H1 (cell line): ENCODE results near the gene PFDN4. TPM values are rescaled to one million over a fixed set of nuclear protein-coding genes. Genes with fewer than 3 reads are reported as not detected.

Source experiments
- CTCF ChIA-PET: fragments of 300-600 bp; sonication (Branson Sonifier 250); formaldehyde crosslinking; loops from one replicate; lab custom pipeline; 2021; ENCODE audit not compliant: partially characterized antibody; lab: Charles Lee
- POLR2A ChIA-PET: fragments of 300-600 bp; sonication (Branson Sonifier 250); formaldehyde crosslinking; loops from one replicate; lab custom pipeline; 2021; ENCODE audit warnings: inconsistent platforms; ENCODE audit not compliant: partially characterized antibody; lab: Charles Lee
- DNase-seq, 2 experiments: peaks; one replicate each; pipeline versions ENCODE4 v3.0.0 to v3.0.0-alpha.2; 2010 to 2022; ENCODE audit warnings: low spot score in 2 of 2, low read depth in 1 of 2, mixed read lengths in 1 of 2
- FAIRE-seq: peaks from 2 replicates; lab custom pipeline; 2011; peaks lifted over from hg19 to GRCh38; lab: Jason Lieb, UNC
- H2AFZ ChIP-seq: 2 replicates; pipeline ENCODE4 v1.8.1; 2012; ENCODE audit warnings: low read length, inconsistent platforms
- H2AK5ac ChIP-seq: 2 replicates; pipeline ENCODE4 v1.6.1; 2013; ENCODE audit warnings: low read depth, low read length
- H2BK120ac ChIP-seq: replicated peaks from 2 replicates; pipeline ENCODE3; 2013; ENCODE audit warnings: low read depth, low read length, inconsistent platforms
- H2BK12ac ChIP-seq: 2 replicates; pipeline ENCODE4 v1.6.1; 2013; ENCODE audit warnings: low read depth, low read length
- H2BK15ac ChIP-seq: 2 replicates; pipeline ENCODE4 v1.6.1; 2013; ENCODE audit warnings: low read length
- H2BK20ac ChIP-seq: 2 replicates; pipeline ENCODE4 v1.6.1; 2013; ENCODE audit warnings: low read length
- H2BK5ac ChIP-seq: 2 replicates; pipeline ENCODE4 v1.6.1; 2013; ENCODE audit warnings: low read depth, low read length
- H3K14ac ChIP-seq: 2 replicates; pipeline ENCODE4 v1.6.1; 2013; ENCODE audit warnings: inconsistent platforms; ENCODE audit not compliant: insufficient read length
- H3K18ac ChIP-seq: 2 replicates; pipeline ENCODE4 v1.6.1; 2013; ENCODE audit warnings: low read length; ENCODE audit errors: extremely low read depth
- H3K23ac ChIP-seq: 2 replicates; pipeline ENCODE4 v1.6.1; 2013; ENCODE audit warnings: inconsistent platforms; ENCODE audit not compliant: insufficient read length
- H3K23me2 ChIP-seq: 2 replicates; pipeline ENCODE4 v1.6.1; 2013; ENCODE audit warnings: low read depth, low read length
- H3K27ac ChIP-seq: 2 replicates; pipeline ENCODE4 v1.6.1; 2011; ENCODE audit warnings: low read depth, low read length, inconsistent platforms
- H3K27me3 ChIP-seq, 4 experiments: replicated peaks in 1 of 4; 1 replicate in 1 of 4; 2 replicates in 3 of 4; pipeline versions ENCODE4 v1.6.1 to v1.8.1; 2011 to 2013; ENCODE audit warnings: low read length in 3 of 4, mild to moderate bottlenecking in 3 of 4, inconsistent platforms in 2 of 4, mixed read lengths in 2 of 4, moderate library complexity in 1 of 4; ENCODE audit not compliant: control insufficient read depth in 3 of 4, insufficient read depth in 3 of 4; ENCODE audit errors: extremely low read depth in 1 of 4
- H3K36me3 ChIP-seq, 4 experiments: 2 replicates each; pipeline versions ENCODE4 v1.6.1 to v1.8.1; 2011 to 2013; ENCODE audit warnings: mild to moderate bottlenecking in 4 of 4, low read length in 3 of 4, moderate library complexity in 2 of 4, control low read depth in 1 of 4, inconsistent platforms in 1 of 4; ENCODE audit not compliant: insufficient read depth in 4 of 4, control insufficient read depth in 2 of 4
- H3K4ac ChIP-seq: replicated peaks from 2 replicates; pipeline ENCODE3; 2013; ENCODE audit warnings: low read length, low read depth, mixed read lengths, inconsistent platforms; ENCODE audit not compliant: insufficient read length
- H3K4me1 ChIP-seq, 4 experiments: replicated peaks in 1 of 4; 1 replicate in 1 of 4; 2 replicates in 3 of 4; pipeline versions ENCODE4 v1.6.1 to v1.8.1; 2011 to 2013; ENCODE audit warnings: low read length in 3 of 4, inconsistent platforms in 2 of 4, mixed read lengths in 1 of 4; ENCODE audit not compliant: insufficient read depth in 4 of 4, control insufficient read depth in 3 of 4
- H3K4me2 ChIP-seq, 2 experiments: 2 replicates each; pipeline versions ENCODE4 v1.6.1 to v1.8.1; 2011 to 2013; ENCODE audit warnings: low read depth in 2 of 2, low read length in 2 of 2, control low read depth in 1 of 2, inconsistent platforms in 1 of 2, mild to moderate bottlenecking in 1 of 2; ENCODE audit not compliant: insufficient read depth in 1 of 2
- H3K4me3 ChIP-seq, 4 experiments: fragments of 200-600, 300-600 bp in 1 of 4; sonication (generic), shearing (Covaris generic), sonication (Bioruptor Twin) in 1 of 4; 2 replicates each; pipeline versions ENCODE4 v1.5.1 to v1.8.1; 2011 to 2016; ENCODE audit warnings: low read length in 4 of 4, low read depth in 3 of 4, control low read depth in 2 of 4, inconsistent platforms in 2 of 4, mild to moderate bottlenecking in 2 of 4, mixed read lengths in 1 of 4, moderate library complexity in 1 of 4; ENCODE audit not compliant: insufficient read depth in 2 of 4; ENCODE audit errors: extremely low read depth in 1 of 4
- H3K56ac ChIP-seq: replicated peaks from 2 replicates; pipeline ENCODE3; 2013; ENCODE audit warnings: low read depth, mild to moderate bottlenecking, mixed read lengths, low read length, inconsistent platforms; ENCODE audit not compliant: insufficient read length
- H3K79me1 ChIP-seq: 2 replicates; pipeline ENCODE4 v1.6.1; 2013; ENCODE audit warnings: low read depth, low read length, control low read depth
- H3K79me2 ChIP-seq, 2 experiments: 2 replicates each; pipeline versions ENCODE4 v1.6.1 to v1.8.1; 2012 to 2013; ENCODE audit warnings: low read length in 2 of 2, mild to moderate bottlenecking in 2 of 2, inconsistent platforms in 1 of 2; ENCODE audit not compliant: insufficient read depth in 2 of 2, control insufficient read depth in 1 of 2
- H3K9ac ChIP-seq, 4 experiments: replicated peaks in 1 of 4; 1 replicate in 1 of 4; 2 replicates in 3 of 4; pipeline versions ENCODE4 v1.6.1 to v1.8.1; 2011 to 2013; ENCODE audit warnings: low read depth in 3 of 4, low read length in 3 of 4, control low read depth in 2 of 4, mild to moderate bottlenecking in 2 of 4, moderate library complexity in 2 of 4, inconsistent platforms in 1 of 4; ENCODE audit errors: extremely low read depth in 1 of 4
- H3K9me3 ChIP-seq, 2 experiments: 2 replicates each; pipeline versions ENCODE4 v1.6.1 to v1.8.1; 2012 to 2013; ENCODE audit warnings: mild to moderate bottlenecking in 2 of 2, moderate library complexity in 2 of 2, control low read depth in 1 of 2, inconsistent platforms in 1 of 2, low read depth in 1 of 2, low read length in 1 of 2, mixed read lengths in 1 of 2; ENCODE audit not compliant: insufficient read depth in 2 of 2
- H4K20me1 ChIP-seq, 2 experiments: replicated peaks in 1 of 2; 2 replicates each; pipeline versions ENCODE3 to v1.8.1; 2011 to 2013; ENCODE audit warnings: inconsistent platforms in 2 of 2, low read length in 2 of 2, mild to moderate bottlenecking in 1 of 2; ENCODE audit not compliant: insufficient read depth in 2 of 2, control insufficient read depth in 1 of 2
- H4K5ac ChIP-seq: 2 replicates; pipeline ENCODE4 v1.6.1; 2013; ENCODE audit warnings: low read length, low read depth, mixed read lengths, inconsistent platforms; ENCODE audit not compliant: insufficient read length
- H4K8ac ChIP-seq: 2 replicates; pipeline ENCODE4 v1.8.0; 2013; ENCODE audit warnings: mild to moderate bottlenecking, moderate library complexity, low read length, inconsistent platforms; ENCODE audit not compliant: insufficient read depth; ENCODE audit errors: extremely low read depth
- H4K91ac ChIP-seq: replicated peaks from 2 replicates; pipeline ENCODE3; 2013; ENCODE audit warnings: low read length, mixed read lengths, inconsistent platforms; ENCODE audit not compliant: insufficient read length
- CEBPB ChIP-seq: IDR thresholded peaks from 2 replicates; pipeline ENCODE4 v1.6.1; 2012; ENCODE audit warnings: low read depth, low read length
- CTCF ChIP-seq, 3 experiments: IDR thresholded peaks; 1 replicate in 2 of 3; 2 replicates in 1 of 3; pipeline versions ENCODE4 v1.5.1 to v1.6.1; 2011; ENCODE audit warnings: low read length in 3 of 3, mild to moderate bottlenecking in 3 of 3, inconsistent platforms in 2 of 3, low read depth in 1 of 3, moderate library complexity in 1 of 3; ENCODE audit not compliant: insufficient read depth in 1 of 3; ENCODE audit errors: control extremely low read depth in 1 of 3
- E2F6 ChIP-seq: IDR thresholded peaks from 2 replicates; pipeline ENCODE4 v1.6.1; 2012; ENCODE audit warnings: inconsistent platforms
- EZH2 ChIP-seq: fragments of 200-600 bp; sonication (generic); IDR thresholded peaks from 2 replicates; pipeline ENCODE4 v1.7.1; 2012; ENCODE audit warnings: low read depth, mild to moderate bottlenecking, moderate library complexity, low read length, inconsistent platforms; ENCODE audit not compliant: severe bottlenecking
- MAX ChIP-seq: IDR thresholded peaks from 2 replicates; pipeline ENCODE4 v1.6.1; 2012; ENCODE audit warnings: inconsistent platforms
- SUZ12 ChIP-seq: fragments of 200-600 bp; sonication (generic); IDR thresholded peaks from 2 replicates; pipeline ENCODE4 v1.6.1; 2012; ENCODE audit warnings: mild to moderate bottlenecking, inconsistent platforms, low read length, moderate library complexity, mixed read lengths
- TBP ChIP-seq: IDR thresholded peaks from 2 replicates; pipeline ENCODE4 v1.6.1; 2011; ENCODE audit warnings: low read depth, low read length, improper control_type of control experiment
- WGBS, 2 experiments: shearing (Covaris generic) in 1 of 2; methylation state at CpG; one replicate each; pipeline versions ENCODE4 v1.1.6 to v1.1.7; 2013 to 2015; ENCODE audit warnings: low lambda C conversion rate in 2 of 2, mixed read lengths in 2 of 2, inconsistent platforms in 1 of 2, low coverage in 1 of 2, missing lambda C conversion rate in 1 of 2; ENCODE audit not compliant: insufficient replicate concordance in 2 of 2, insufficient coverage in 1 of 2, insufficient read length in 1 of 2; ENCODE audit errors: extremely low coverage in 1 of 2, missing lambda C conversion rate in 1 of 2; 5-methylcytosine and 5-hydroxymethylcytosine counted together
- polyA plus RNA-seq, 7 experiments: library from polyadenylated mRNA; depleted of rRNA in 3 of 7; stranded (reverse) in 5 of 7; unstranded in 2 of 7; fragments of >200 nt in 5 of 7; fragments of 200-250 nt in 2 of 7; gene quantifications; 1 replicate in 5 of 7; 2 replicates in 1 of 7; 4 replicates in 1 of 7; pipeline versions ENCODE4 v1.2.1 to v1.2.3, GENCODE V29; 2011 to 2013; ENCODE audit warnings: missing spikeins in 2 of 7, mixed read lengths in 2 of 7
- total RNA-seq: library from RNA; stranded (reverse); fragmentation: NEBNext Ultra II Directional; extraction: Animal tissue kit (Norgen Biotek cat#: 25700); gene quantifications from 2 replicates; pipeline ENCODE4 v1.2.1, GENCODE V29; 2021

PFDN4 gene
- total and polyA plus RNA-seq, 2 of the 8 experiments (the other 6 are each of a cell fraction or from before 2014, with no cell fraction given), result 41.9 to 96.8 TPM

- Histone ChIP-seq H3K27me3 (peaks cover 32 to 55% (median 52%) of the 10 kb centered on the region in 4 experiments), H3K4me1 (peaks cover 4 to 16% (median 9%) of the 10 kb centered on the region in 4 experiments; a peak in 6 of 7 replicates), H4K20me1 (peaks cover 0 to 3% of the 10 kb centered on the region in 2 experiments), H3K4me2 (peak within 1 kb of the TSS; percentile 51 to 81), H2AFZ (peak within 1 kb of the TSS; percentile 31), H2BK120ac (no peak within 1 kb of the TSS), H3K79me1 (no peaks in the 10 kb centered on the region), H3K27ac (no peak within 1 kb of the TSS), H3K23ac (no peak within 1 kb of the TSS), H2BK12ac (peak within 1 kb of the TSS; percentile 72; the same call in 1 of the 2 replicates), H2AK5ac (no peak within 1 kb of the TSS), H3K36me3 (no peaks in the 10 kb centered on the region), H3K14ac (no peak within 1 kb of the TSS), H4K5ac (no peak within 1 kb of the TSS), H2BK15ac (no peak within 1 kb of the TSS), H2BK5ac (no peak within 1 kb of the TSS), H3K23me2 (peaks cover 14% of the 10 kb centered on the region), H3K9me3 (no peaks in the 10 kb centered on the region), H3K56ac (no peak within 1 kb of the TSS), H3K9ac (no peak within 1 kb of the TSS; a peak in 1 of 7 replicates), H3K18ac (no peak within 1 kb of the TSS), H4K8ac (no peak within 1 kb of the TSS; the same call in 1 of the 2 replicates), H3K4ac (no peak within 1 kb of the TSS), H3K79me2 (no peaks in the 10 kb centered on the region), H4K91ac (no peak within 1 kb of the TSS), H2BK20ac (peak within 1 kb of the TSS; percentile 67; the same call in 1 of the 2 replicates), H3K4me3 (peak within 1 kb of the TSS; percentile 26 to 58 (median 44); a peak in 7 of 8 replicates)
- 6% methylated on average over 30 of the region's 61 CpGs; no CpG with 5 or more reads in 1 of the 2 experiments for WGBS, 2 experiments
- FAIRE-seq (no peak), DNase-seq (peak in 1 of 2 experiments; percentile 78)
- CTCF ChIA-PET, result interaction anchor here (0.6 to 2.2 kb wide), 6 partner anchors 34 to 418 kb away, joined by 3 to 12 read pairs (median 4); partner anchors contain the start of gene PFDN4
- POLR2A ChIA-PET, result interaction anchor here (1.8 kb wide), 1 partner anchor 34 kb away, joined by 4 read pairs; the partner anchor contains the start of gene PFDN4
- TF ChIP-seq EZH2 (peak; percentile 40), MAX (peak; percentile 93), E2F6 (peak; percentile 90), CEBPB (peak; percentile 89), CTCF (IDR thresholded peaks at IDR 0.05; ENCODE audit: control extremely low read depth in 1 of 3, insufficient read depth in 1 of 3, low read depth in 1 of 3, low read length in 3 of 3) (no peak), SUZ12 (peak; percentile 63), TBP (0 out of 2 replicates have a peak, but pooled peaks have one; percentile 19)
Measured at GRCh38 chr20:54173653-54174456, 34.0 kb upstream of the PFDN4 start, which contains the start of gene CYP24A1. TSS of gene CYP24A1 (minus strand) at chr20:54173986. CDS start at chr20:54173579, 407 bp downstream.
